MM.1S (cell line): ENCODE measurements around the gene ST3GAL3.

Experiments used
- DNase-seq: peaks from one replicate; pipeline ENCODE4 v3.0.0-alpha.2; 2015
- H2AFZ ChIP-seq: fragments of 300-600 bp; sonication (generic); 2 replicates; pipeline ENCODE4 v1.6.0; 2016; ENCODE audit warnings: antibody characterized with exemption, low read length
- H3F3A ChIP-seq: fragments of 300-600 bp; sonication (generic); 2 replicates; pipeline ENCODE4 v1.6.1; 2016; ENCODE audit warnings: mild to moderate bottlenecking, antibody characterized with exemption, low read length, moderate library complexity, mixed read lengths; ENCODE audit not compliant: insufficient read depth
- H3K27ac ChIP-seq: fragments of 300-600 bp; sonication (generic); 2 replicates; pipeline ENCODE4 v1.5.1; 2016; ENCODE audit warnings: mild to moderate bottlenecking, low read length
- H3K27me3 ChIP-seq: fragments of 300-600 bp; sonication (generic); replicated peaks from 2 replicates; pipeline ENCODE4 v1.6.0; 2016; ENCODE audit warnings: low read length; ENCODE audit not compliant: insufficient read depth
- H3K36me3 ChIP-seq: fragments of 300-600 bp; sonication (generic); replicated peaks from 2 replicates; pipeline ENCODE4 v1.6.1; 2016; ENCODE audit warnings: mild to moderate bottlenecking, low read length, mixed read lengths; ENCODE audit not compliant: insufficient read depth
- H3K4me1 ChIP-seq: fragments of 300-600 bp; sonication (generic); 2 replicates; pipeline ENCODE4 v1.6.1; 2016; ENCODE audit warnings: low read length, mixed read lengths
- H3K4me2 ChIP-seq: fragments of 300-600 bp; sonication (generic); 2 replicates; pipeline ENCODE4 v1.6.0; 2016; ENCODE audit warnings: low read depth, low read length
- H3K4me3 ChIP-seq: fragments of 300-600 bp; sonication (generic); 2 replicates; pipeline ENCODE4 v1.5.1; 2016; ENCODE audit warnings: low read length, mixed read lengths
- H3K79me2 ChIP-seq: fragments of 300-600 bp; sonication (generic); 2 replicates; pipeline ENCODE4 v1.6.1; 2016; ENCODE audit warnings: mixed run types, low read length, mixed read lengths
- H3K9ac ChIP-seq: fragments of 300-600 bp; sonication (generic); 2 replicates; pipeline ENCODE4 v1.6.1; 2016; ENCODE audit warnings: low read length, mixed read lengths
- H3K9me2 ChIP-seq: fragments of 300-600 bp; sonication (generic); replicated peaks from 2 replicates; pipeline ENCODE4 v1.6.1; 2016; ENCODE audit warnings: mild to moderate bottlenecking, low read length, mixed read lengths; ENCODE audit not compliant: insufficient read depth
- H3K9me3 ChIP-seq: fragments of 300-600 bp; sonication (generic); replicated peaks from 2 replicates; pipeline ENCODE4 v1.6.1; 2016; ENCODE audit warnings: mild to moderate bottlenecking, low read length, mixed read lengths; ENCODE audit not compliant: insufficient read depth
- H4K20me1 ChIP-seq: fragments of 300-600 bp; sonication (generic); 2 replicates; pipeline ENCODE4 v1.6.1; 2016; ENCODE audit warnings: mild to moderate bottlenecking, low read length, moderate library complexity, mixed read lengths; ENCODE audit not compliant: insufficient read depth
- EZH2 ChIP-seq: fragments of 300-600 bp; sonication (generic); optimal IDR thresholded peaks from 2 replicates; pipeline ENCODE3; 2017; ENCODE audit warnings: low read depth, mild to moderate bottlenecking, antibody characterized with exemption, low read length, mixed read lengths
- EZH2phosphoT487 ChIP-seq: fragments of 300-600 bp; sonication (generic); IDR thresholded peaks from 2 replicates; pipeline ENCODE4 v1.6.1; 2018; ENCODE audit warnings: antibody characterized with exemption, low read length
- TF ChIP-seq, protein P1 (sequence below): fragments of 300-600 bp; sonication (generic); IDR thresholded peaks from 2 replicates; pipeline ENCODE4 v1.5.1; 2016; ENCODE audit warnings: antibody characterized with exemption, low read length, mixed read lengths

ST3GAL3 gene

GRCh38 chr1:43736819-43737218, 29.5 kb downstream of the ST3GAL3 start:
- Histone ChIP-seq H3K4me1 (no peaks in the 10 kb centered on the region), H3K79me2 (no peaks in the 10 kb centered on the region), H3K27me3 (no peaks in the 10 kb centered on the region), H3K9me3 (no peaks in the 10 kb centered on the region), H3K4me2 (no peak overlapping the region), H3F3A (no peaks in the 10 kb centered on the region), H3K27ac (no peak overlapping the region), H3K36me3 (no peaks in the 10 kb centered on the region), H3K9ac (no peak overlapping the region), H2AFZ (no peak overlapping the region), H3K9me2 (no peaks in the 10 kb centered on the region), H3K4me3 (no peak overlapping the region), H4K20me1 (no peaks in the 10 kb centered on the region)
- DNase-seq: no peak
- TF ChIP-seq, protein P1, sequence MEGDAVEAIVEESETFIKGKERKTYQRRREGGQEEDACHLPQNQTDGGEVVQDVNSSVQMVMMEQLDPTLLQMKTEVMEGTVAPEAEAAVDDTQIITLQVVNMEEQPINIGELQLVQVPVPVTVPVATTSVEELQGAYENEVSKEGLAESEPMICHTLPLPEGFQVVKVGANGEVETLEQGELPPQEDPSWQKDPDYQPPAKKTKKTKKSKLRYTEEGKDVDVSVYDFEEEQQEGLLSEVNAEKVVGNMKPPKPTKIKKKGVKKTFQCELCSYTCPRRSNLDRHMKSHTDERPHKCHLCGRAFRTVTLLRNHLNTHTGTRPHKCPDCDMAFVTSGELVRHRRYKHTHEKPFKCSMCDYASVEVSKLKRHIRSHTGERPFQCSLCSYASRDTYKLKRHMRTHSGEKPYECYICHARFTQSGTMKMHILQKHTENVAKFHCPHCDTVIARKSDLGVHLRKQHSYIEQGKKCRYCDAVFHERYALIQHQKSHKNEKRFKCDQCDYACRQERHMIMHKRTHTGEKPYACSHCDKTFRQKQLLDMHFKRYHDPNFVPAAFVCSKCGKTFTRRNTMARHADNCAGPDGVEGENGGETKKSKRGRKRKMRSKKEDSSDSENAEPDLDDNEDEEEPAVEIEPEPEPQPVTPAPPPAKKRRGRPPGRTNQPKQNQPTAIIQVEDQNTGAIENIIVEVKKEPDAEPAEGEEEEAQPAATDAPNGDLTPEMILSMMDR: no peak
- no peak for TF ChIP-seq EZH2phosphoT487

GRCh38 chr1:43742026-43742425, 34.7 kb downstream of the ST3GAL3 start:
- no peaks in the 10 kb centered on the region for H4K20me1 ChIP-seq
- no peaks in the 10 kb centered on the region for H3K36me3 ChIP-seq
- no peak overlapping the region for H3K4me2 ChIP-seq
- no peak for DNase-seq
- H3F3A ChIP-seq: no peaks in the 10 kb centered on the region
- TF ChIP-seq EZH2phosphoT487: no peak
- TF ChIP-seq, protein P1: no peak
- no peak for TF ChIP-seq EZH2
- H3K27ac ChIP-seq: no peak overlapping the region
- no peaks in the 10 kb centered on the region for H3K9me2 ChIP-seq
- no peak overlapping the region for H3K4me3 ChIP-seq
- H3K27me3 ChIP-seq: no peaks in the 10 kb centered on the region
- no peak overlapping the region for H3K9ac ChIP-seq
- H3K9me3 ChIP-seq: no peaks in the 10 kb centered on the region
- no peaks in the 10 kb centered on the region for H3K4me1 ChIP-seq
- H2AFZ ChIP-seq: no peak overlapping the region
- no peaks in the 10 kb centered on the region for H3K79me2 ChIP-seq

GRCh38 chr1:43743206-43743605, 35.9 kb downstream of the ST3GAL3 start:
- Histone ChIP-seq H4K20me1 (no peaks in the 10 kb centered on the region), H3K27ac (no peak overlapping the region), H2AFZ (no peak overlapping the region), H3K9me2 (no peaks in the 10 kb centered on the region), H3K27me3 (no peaks in the 10 kb centered on the region), H3K9me3 (no peaks in the 10 kb centered on the region), H3F3A (no peaks in the 10 kb centered on the region), H3K4me2 (no peak overlapping the region), H3K9ac (no peak overlapping the region), H3K79me2 (no peaks in the 10 kb centered on the region), H3K36me3 (no peaks in the 10 kb centered on the region), H3K4me1 (no peaks in the 10 kb centered on the region), H3K4me3 (no peak overlapping the region)
- no peak for DNase-seq
- TF ChIP-seq EZH2phosphoT487 (no peak), EZH2 (no peak)
- TF ChIP-seq, protein P1: no peak
